ENCODE results near the gene SLAMF9. TPM values are rescaled to one million over a fixed set of nuclear protein-coding genes. Genes with fewer than 3 reads are reported as not detected.

Gene SLAMF9
- total RNA-seq, 1 experiment from 2014 or later = 8.7 TPM

DNA sequence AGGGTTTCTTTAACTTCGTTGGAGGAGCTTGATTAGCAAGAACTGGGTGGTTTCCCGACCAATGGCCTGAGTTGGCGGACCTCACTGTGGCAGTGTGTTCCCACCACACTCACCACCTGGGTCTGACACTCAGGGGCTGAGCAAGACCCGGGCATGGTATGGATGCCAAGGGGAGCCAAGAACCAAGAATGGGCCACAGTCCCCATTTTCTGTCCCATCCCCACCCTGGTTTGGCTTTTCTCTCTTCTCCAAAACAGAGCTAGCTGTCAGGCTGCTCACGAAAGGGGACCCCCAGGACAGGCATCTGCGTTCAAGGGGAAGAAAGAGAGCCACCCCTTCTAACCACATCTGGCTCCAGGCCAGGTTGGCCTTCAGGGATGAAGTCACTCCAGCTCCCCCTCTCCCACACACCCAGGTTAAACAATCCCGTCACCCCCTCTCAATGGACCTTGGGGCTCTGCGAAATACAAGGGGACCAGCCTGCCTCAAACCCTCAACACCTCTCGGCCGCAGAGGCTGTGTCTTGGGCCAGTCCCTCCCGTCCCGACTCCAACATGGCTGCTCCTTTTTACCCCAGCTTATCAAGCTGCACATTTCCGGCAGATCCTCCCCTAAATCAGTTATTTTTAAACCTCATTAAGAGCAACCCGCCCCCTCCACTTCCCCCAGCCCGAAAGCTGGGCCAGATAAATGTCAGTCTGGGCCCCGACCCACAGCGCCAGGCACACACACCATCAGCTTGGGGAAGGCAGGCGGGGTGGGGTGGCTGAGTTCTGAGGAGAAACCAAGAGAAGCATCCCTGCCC is 32.1 kb downstream of the SLAMF9 start:
- POLR2A ChIA-PET (ENCODE audit: unreplicated experiment) = no interaction called here
- H2AFZ ChIP-seq (ENCODE audit: low read length) = no peak overlapping the region
- CTCF ChIA-PET = interaction anchor here (0.7 kb wide), 1 partner anchor 29 kb away, joined by 3 read pairs; no protein-coding TSS in a partner anchor
- H3K4me1 ChIP-seq (ENCODE audit: insufficient read depth, low read length) = peaks cover 77% of the 10 kb centered on the region
- no TSS peak for BruUV-seq (replicated peaks)
- no peaks in the 10 kb centered on the region for H3K9me2 ChIP-seq (replicated peaks; ENCODE audit: low read length)
- ATAC-seq = no peak
- H3K27ac ChIP-seq (ENCODE audit: low read length) = peak overlapping the region; percentile 99
- H3K36me3 ChIP-seq (ENCODE audit: low read depth, low read length) = peaks cover 64% of the 10 kb centered on the region
- H3K9me3 ChIP-seq (ENCODE audit: low read length) = no peaks in the 10 kb centered on the region
- H4K20me1 ChIP-seq (ENCODE audit: low read length) = peaks cover 64% of the 10 kb centered on the region
- no peaks in the 10 kb centered on the region for H3K27me3 ChIP-seq (ENCODE audit: low read length)
- H3K4me2 ChIP-seq (ENCODE audit: low read length) = peak overlapping the region; percentile 98
- no peak for DNase-seq
- intact Hi-C loops (cut with micrococcal nuclease) = no loop called here
- peaks cover 84% of the 10 kb centered on the region for H3K79me2 ChIP-seq (ENCODE audit: low read length)
- H3F3A ChIP-seq (ENCODE audit: low read length, unreplicated experiment) = peaks cover 7% of the 10 kb centered on the region
- H3K9ac ChIP-seq (ENCODE audit: low read length) = peak overlapping the region; percentile 99
- no peak for TF ChIP-seq EZH2phosphoT487 (IDR thresholded peaks at IDR 0.05; ENCODE audit: borderline replicate concordance, low read length)
- no peak for TF ChIP-seq CTCF (conservative IDR thresholded peaks at IDR 0.05; ENCODE audit: low read depth, low read length)
- TF ChIP-seq EZH2 (IDR thresholded peaks at IDR 0.05; ENCODE audit: low read length, unreplicated experiment) = no peak
- peak overlapping the region; percentile 96 for H3K4me3 ChIP-seq (ENCODE audit: low read length)

GRCh38 chr1:159921251-159921650 is 32.8 kb downstream of the SLAMF9 start:
- Histone ChIP-seq H3K4me1 (ENCODE audit: insufficient read depth, low read length) (peaks cover 82% of the 10 kb centered on the region), H3K9me2 (replicated peaks; ENCODE audit: low read length) (no peaks in the 10 kb centered on the region), H4K20me1 (ENCODE audit: low read length) (peaks cover 67% of the 10 kb centered on the region), H2AFZ (ENCODE audit: low read length) (no peak overlapping the region), H3F3A (ENCODE audit: low read length, unreplicated experiment) (peaks cover 13% of the 10 kb centered on the region), H3K36me3 (ENCODE audit: low read depth, low read length) (peaks cover 64% of the 10 kb centered on the region), H3K4me2 (ENCODE audit: low read length) (peak overlapping the region; percentile 98), H3K79me2 (ENCODE audit: low read length) (peaks cover 84% of the 10 kb centered on the region), H3K27me3 (ENCODE audit: low read length) (no peaks in the 10 kb centered on the region), H3K4me3 (ENCODE audit: low read length) (peak overlapping the region; percentile 96; the same call in 1 of the 2 replicates), H3K9me3 (ENCODE audit: low read length) (no peaks in the 10 kb centered on the region), H3K27ac (ENCODE audit: low read length) (no peak overlapping the region; the same call in 1 of the 2 replicates), H3K9ac (ENCODE audit: low read length) (no peak overlapping the region)
- CTCF ChIA-PET = interaction anchor here (0.7 kb wide), 1 partner anchor 28 kb away, joined by 3 read pairs; no protein-coding TSS in a partner anchor
- ATAC-seq (no peak), DNase-seq (no peak)
- TF ChIP-seq EZH2 (IDR thresholded peaks at IDR 0.05; ENCODE audit: low read length, unreplicated experiment) = no peak
- no peak for TF ChIP-seq CTCF (conservative IDR thresholded peaks at IDR 0.05; ENCODE audit: low read depth, low read length)
- TF ChIP-seq EZH2phosphoT487 (IDR thresholded peaks at IDR 0.05; ENCODE audit: borderline replicate concordance, low read length) = no peak
- no TSS peak for BruUV-seq (replicated peaks)
- POLR2A ChIA-PET (ENCODE audit: unreplicated experiment) = no interaction called here
- intact Hi-C loops (cut with micrococcal nuclease) = no loop called here

DNA sequence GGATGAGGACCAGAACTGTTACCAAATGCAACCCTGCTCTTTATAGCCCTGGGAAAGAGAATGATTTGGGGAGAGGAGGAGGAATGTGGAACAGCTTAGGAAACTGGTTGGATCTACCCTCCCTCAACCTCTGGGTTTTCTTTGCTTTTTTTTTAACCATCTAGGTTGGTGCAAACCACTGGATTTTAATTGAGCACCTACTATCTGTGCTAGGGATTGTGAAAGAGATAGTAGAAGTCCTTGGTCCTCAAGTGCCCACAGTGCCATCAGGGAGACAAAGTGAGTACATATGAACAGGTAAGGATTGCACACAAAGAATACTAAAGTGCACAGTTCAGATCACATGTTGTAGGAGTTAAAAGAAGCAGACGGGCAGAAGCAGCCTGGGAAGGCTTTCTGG is 33.4 kb downstream of the SLAMF9 start:
- H4K20me1 ChIP-seq (ENCODE audit: low read length) = peaks cover 67% of the 10 kb centered on the region
- TF ChIP-seq CTCF (conservative IDR thresholded peaks at IDR 0.05; ENCODE audit: low read depth, low read length) = no peak
- TF ChIP-seq EZH2phosphoT487 (IDR thresholded peaks at IDR 0.05; ENCODE audit: borderline replicate concordance, low read length) = no peak
- no peak for TF ChIP-seq EZH2 (IDR thresholded peaks at IDR 0.05; ENCODE audit: low read length, unreplicated experiment)
- intact Hi-C loops (cut with micrococcal nuclease) = no loop called here
- POLR2A ChIA-PET (ENCODE audit: unreplicated experiment) = no interaction called here
- H2AFZ ChIP-seq (ENCODE audit: low read length) = no peak overlapping the region
- H3F3A ChIP-seq (ENCODE audit: low read length, unreplicated experiment) = peaks cover 19% of the 10 kb centered on the region
- H3K27ac ChIP-seq (ENCODE audit: low read length) = no peak overlapping the region; the same call in 1 of the 2 replicates
- ATAC-seq (no peak), DNase-seq (no peak)
- H3K9me2 ChIP-seq (replicated peaks; ENCODE audit: low read length) = no peaks in the 10 kb centered on the region
- H3K9ac ChIP-seq (ENCODE audit: low read length) = no peak overlapping the region
- peak overlapping the region; percentile 98 for H3K4me2 ChIP-seq (ENCODE audit: low read length)
- peaks cover 68% of the 10 kb centered on the region for H3K36me3 ChIP-seq (ENCODE audit: low read depth, low read length)
- no TSS peak for BruUV-seq (replicated peaks)
- no peaks in the 10 kb centered on the region for H3K27me3 ChIP-seq (ENCODE audit: low read length)
- peaks cover 82% of the 10 kb centered on the region for H3K4me1 ChIP-seq (ENCODE audit: insufficient read depth, low read length)
- no peak overlapping the region; the same call in 1 of the 2 replicates for H3K4me3 ChIP-seq (ENCODE audit: low read length)
- no peaks in the 10 kb centered on the region for H3K9me3 ChIP-seq (ENCODE audit: low read length)
- CTCF ChIA-PET = no interaction called here
- peaks cover 83% of the 10 kb centered on the region for H3K79me2 ChIP-seq (ENCODE audit: low read length)
